Measurements from ENCODE around the gene ECM1. TPM values are rescaled to one million over a fixed set of nuclear protein-coding genes. Genes with fewer than 3 reads are reported as not detected.

Gene ECM1
- total RNA-seq, 2 donors from 2014 or later, result 22.8 to 54.0 TPM

GRCh38 chr1:150473659-150474058 is 34.2 kb upstream of the ECM1 start:
- DNase-seq (ENCODE audit: low spot score) (no peak), ATAC-seq (ENCODE audit: insufficient number of reproducible peaks, low FRiP score, low read depth) (no peak)
- peaks cover 29% of the 10 kb centered on the region for H3K36me3 ChIP-seq
- peaks cover 0 to 4% of the 10 kb centered on the region in 2 donors for H3K4me1 ChIP-seq (ENCODE audit: control insufficient read depth in 1 of 2, low read depth in 2 of 2)
- TF ChIP-seq CTCF (IDR thresholded peaks at IDR 0.05), result no peak
- no peaks in the 10 kb centered on the region for H3K27me3 ChIP-seq (replicated peaks; ENCODE audit: insufficient read depth)
- H3K4me3 ChIP-seq, result no peak overlapping the region
- H3K27ac ChIP-seq, result no peak overlapping the region
- no peaks in the 10 kb centered on the region for H3K9me3 ChIP-seq

GRCh38 chr1:150474869-150475268 is 33.0 kb upstream of the ECM1 start:
- ATAC-seq (ENCODE audit: insufficient number of reproducible peaks, low FRiP score, low read depth), result no peak
- no peaks in the 10 kb centered on the region for H3K4me1 ChIP-seq (ENCODE audit: control insufficient read depth in 1 of 2, low read depth in 2 of 2)
- H3K27ac ChIP-seq, result no peak overlapping the region

GRCh38 chr1:150476754-150477153 is 31.2 kb upstream of the ECM1 start:
- no peaks in the 10 kb centered on the region for H3K27me3 ChIP-seq (replicated peaks; ENCODE audit: insufficient read depth)
- DNase-seq (ENCODE audit: low spot score), result no peak
- H3K4me3 ChIP-seq, result no peak overlapping the region
- no peaks in the 10 kb centered on the region for H3K9me3 ChIP-seq
- H3K4me1 ChIP-seq (ENCODE audit: control insufficient read depth in 1 of 2, low read depth in 2 of 2), result no peaks in the 10 kb centered on the region
- TF ChIP-seq CTCF (IDR thresholded peaks at IDR 0.05), result no peak
- H3K27ac ChIP-seq, result no peak overlapping the region
- ATAC-seq (ENCODE audit: insufficient number of reproducible peaks, low FRiP score, low read depth), result no peak
- peaks cover 14% of the 10 kb centered on the region for H3K36me3 ChIP-seq

More at GRCh38 chr1:150474869-150475268, 33.0 kb upstream of the ECM1 start:
- Histone ChIP-seq H3K9me3 (no peaks in the 10 kb centered on the region), H3K27me3 (replicated peaks; ENCODE audit: insufficient read depth) (no peaks in the 10 kb centered on the region), H3K4me3 (no peak overlapping the region), H3K36me3 (peaks cover 29% of the 10 kb centered on the region)
- no peak for TF ChIP-seq CTCF (IDR thresholded peaks at IDR 0.05)
- DNase-seq (ENCODE audit: low spot score), result no peak

- DNase-seq (ENCODE audit: low spot score) (no peak), ATAC-seq (ENCODE audit: insufficient number of reproducible peaks, low FRiP score, low read depth) (no peak)
- H3K27ac ChIP-seq, result no peak overlapping the region
These were observed 30.6 kb upstream of the ECM1 start for GRCh38 chr1:150477320-150477719.

GRCh38 chr1:150477733-150478132 is 30.2 kb upstream of the ECM1 start:
- no peaks in the 10 kb centered on the region for H3K27me3 ChIP-seq (replicated peaks; ENCODE audit: insufficient read depth)
- no peaks in the 10 kb centered on the region for H3K4me1 ChIP-seq (ENCODE audit: control insufficient read depth in 1 of 2, low read depth in 2 of 2)
- no peak overlapping the region for H3K4me3 ChIP-seq
- H3K9me3 ChIP-seq, result no peaks in the 10 kb centered on the region
- ATAC-seq (ENCODE audit: insufficient number of reproducible peaks, low FRiP score, low read depth) (no peak), DNase-seq (ENCODE audit: low spot score) (no peak)
- TF ChIP-seq CTCF (IDR thresholded peaks at IDR 0.05), result no peak
- no peak overlapping the region for H3K27ac ChIP-seq
- H3K36me3 ChIP-seq, result peaks cover 5% of the 10 kb centered on the region

More at GRCh38 chr1:150477320-150477719, 30.6 kb upstream of the ECM1 start:
- no peaks in the 10 kb centered on the region for H3K9me3 ChIP-seq
- peaks cover 9% of the 10 kb centered on the region for H3K36me3 ChIP-seq
- H3K27me3 ChIP-seq (replicated peaks; ENCODE audit: insufficient read depth), result no peaks in the 10 kb centered on the region
- no peak for TF ChIP-seq CTCF (IDR thresholded peaks at IDR 0.05)
- H3K4me3 ChIP-seq, result no peak overlapping the region
- H3K4me1 ChIP-seq (ENCODE audit: control insufficient read depth in 1 of 2, low read depth in 2 of 2), result no peaks in the 10 kb centered on the region

Data from thoracic aorta (tissue), 2 donors.